ENCODE results near the gene GAB1.

The GAB1 gene

DNA sequence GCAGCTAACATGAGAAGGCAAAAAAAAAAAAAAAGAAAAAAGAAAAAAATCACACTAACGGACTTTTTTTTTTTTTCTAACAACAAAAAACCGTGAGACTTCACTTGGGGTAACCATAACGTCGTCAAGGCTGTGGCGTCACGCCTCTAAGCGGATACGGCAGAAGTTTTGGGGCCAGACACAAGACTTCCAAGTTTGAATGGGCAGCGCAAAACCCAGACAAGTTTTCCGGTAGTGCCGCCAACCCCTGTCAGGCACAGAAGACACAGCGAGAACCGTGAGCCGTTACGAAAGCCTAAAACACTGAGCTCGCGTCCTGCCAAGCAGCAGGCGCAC, 176.3 kb downstream of the GAB1 start:
- no peak for DNase-seq

DNA sequence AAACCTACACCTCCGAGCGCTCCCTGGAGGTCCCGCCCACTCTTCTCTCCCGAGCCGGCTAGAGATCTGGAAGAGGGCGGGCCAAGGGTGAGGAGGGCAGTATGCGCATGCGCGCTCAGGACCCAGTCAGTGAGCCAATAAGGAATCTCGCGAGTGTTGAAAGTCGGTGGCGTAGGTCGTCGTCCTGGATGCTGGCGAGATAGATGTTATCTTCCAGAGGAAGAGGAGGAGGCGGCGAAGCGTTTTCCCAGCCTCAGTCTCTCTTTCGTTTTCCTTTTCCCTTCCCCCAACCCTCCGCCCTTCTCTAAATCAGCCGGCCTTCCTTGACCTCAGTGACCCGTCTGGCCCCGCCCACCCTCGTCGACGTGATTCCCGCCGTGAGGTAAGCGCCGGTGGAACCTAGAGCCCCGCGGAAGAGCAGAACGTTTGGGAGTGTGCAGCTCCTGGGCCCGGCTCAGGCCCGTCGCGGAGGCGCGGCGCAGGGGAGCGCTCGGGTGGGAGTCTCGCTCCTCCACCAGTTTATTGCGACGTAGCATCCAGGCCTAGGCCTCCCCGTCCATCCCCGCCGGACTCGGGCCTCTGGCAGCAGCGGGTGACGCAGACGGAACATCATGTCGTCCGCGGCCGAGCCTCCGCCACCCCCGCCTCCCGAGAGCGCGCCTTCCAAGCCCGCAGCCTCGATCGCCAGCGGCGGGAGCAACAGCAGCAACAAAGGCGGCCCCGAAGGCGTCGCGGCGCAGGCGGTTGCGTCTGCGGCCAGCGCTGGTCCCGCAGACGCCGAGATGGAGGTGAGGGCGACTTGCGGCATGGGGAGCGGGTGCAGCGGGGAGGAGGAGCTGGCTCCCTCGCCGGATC, 176.9 kb downstream of the GAB1 start, which contains the start of gene SMARCA5:
TSS of gene SMARCA5 (plus strand) at position 389 of the 855 bp plus-strand sequence. CDS start at position 612, 223 bp downstream.
- DNase-seq, result peak; percentile 92 to 96

DNA sequence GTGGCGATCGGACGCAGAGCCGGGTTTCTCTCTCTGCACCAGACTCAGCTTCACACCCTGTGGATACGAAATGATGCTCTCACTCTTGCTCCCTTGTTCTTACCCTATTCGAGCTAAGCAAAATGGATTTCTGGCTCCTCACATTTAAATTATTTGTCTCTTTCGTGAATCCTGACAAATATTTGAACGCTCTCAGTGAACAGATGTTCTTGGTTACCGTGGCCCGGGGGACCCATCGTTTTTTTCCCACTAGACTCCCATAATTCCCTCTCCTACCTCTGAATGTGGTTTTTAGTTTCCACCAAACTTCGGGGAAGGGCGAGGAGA, 177.5 kb downstream of the GAB1 start:
- no peak for DNase-seq

DNA sequence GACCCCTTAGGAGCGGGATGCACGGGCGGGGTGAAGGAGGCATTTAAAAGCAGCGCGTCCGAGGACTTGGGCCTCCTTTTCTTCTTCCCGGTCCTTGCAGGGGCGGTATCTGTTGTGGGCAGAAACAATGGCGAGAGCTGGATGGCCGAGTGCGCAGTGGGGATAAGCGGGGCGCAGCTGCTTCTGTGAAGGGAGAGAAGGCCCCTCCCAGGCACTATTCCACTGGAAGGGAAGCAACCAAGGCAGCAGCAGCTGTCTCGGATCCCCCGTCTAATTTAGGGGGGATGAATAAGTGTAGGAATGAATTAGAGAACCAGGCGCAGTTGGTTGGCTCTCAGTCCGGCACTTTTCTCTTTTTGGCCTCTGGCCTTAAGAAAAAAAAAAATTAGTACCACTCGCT, 177.8 kb downstream of the GAB1 start:
- DNase-seq, result no peak

DNA sequence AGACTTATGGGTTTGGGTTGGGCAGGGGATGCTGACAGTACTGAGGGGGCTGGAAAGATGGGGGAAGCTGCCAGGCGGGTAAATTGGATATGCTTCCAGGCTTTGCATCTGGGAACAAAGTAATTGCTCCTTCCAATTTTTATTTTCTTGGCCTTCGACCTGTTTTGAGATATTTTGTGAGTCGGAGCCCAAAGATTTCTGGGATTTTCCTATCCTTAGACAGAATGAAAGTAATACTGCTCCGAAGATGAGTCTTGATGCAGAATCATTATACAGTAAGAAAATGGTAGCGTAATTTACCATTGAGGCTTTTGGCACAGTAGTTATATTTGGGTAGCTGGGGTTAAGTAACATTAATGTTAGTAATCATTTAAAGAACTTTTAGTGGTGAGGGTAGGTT, 178.2 kb downstream of the GAB1 start:
- no peak for DNase-seq

DNA sequence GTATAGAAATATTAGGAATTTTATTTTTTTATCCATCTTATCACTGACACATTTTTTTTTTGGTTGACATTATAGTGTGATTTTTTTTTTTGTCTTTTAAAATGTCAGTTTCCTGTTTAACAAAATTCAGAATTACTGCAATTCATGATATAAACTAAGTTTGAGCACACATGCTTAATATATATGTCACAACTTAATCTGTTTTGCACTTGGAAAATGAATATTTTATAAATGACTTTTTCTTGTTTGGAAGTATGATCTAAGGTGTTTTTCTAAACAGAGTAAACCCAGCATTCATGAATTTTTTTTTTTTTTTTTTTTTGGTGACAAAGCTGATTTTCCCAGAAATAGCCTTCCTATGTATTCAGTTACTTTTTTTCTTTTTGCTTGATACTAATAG, 179.2 kb downstream of the GAB1 start:
- no peak for DNase-seq

DNA sequence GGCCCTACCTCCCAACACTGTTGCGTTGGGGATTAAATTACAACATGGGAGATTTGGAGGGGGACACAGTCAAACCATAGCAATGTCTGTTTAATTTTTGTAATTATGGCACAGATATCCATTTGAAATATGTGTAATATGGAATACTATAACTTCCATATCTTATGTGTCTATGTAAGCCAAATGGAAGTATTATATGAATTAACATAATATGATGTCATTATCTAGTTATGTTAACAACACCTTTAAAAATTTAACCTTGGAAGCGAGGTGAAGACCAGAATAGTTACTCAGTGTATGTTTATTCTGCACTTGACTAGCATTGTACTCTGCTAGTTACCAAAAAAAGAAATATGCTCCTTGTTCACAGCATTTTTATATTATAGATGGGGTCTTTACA, 181.1 kb downstream of the GAB1 start:
- DNase-seq, result no peak
